Stimulated activated CD8-positive, alpha-beta memory T cell treated with anti-CD3 and anti-CD28 coated beads, Interleukin-15, amount 100 ng/mL, for 1 hour (primary cell): ENCODE results near the gene UFM1.
"Not testable (repeated sequence)": the region's sequence is repeated elsewhere in the genome, so short reads cannot be mapped to it uniquely, and the experiment has no call there.

ENCODE experiments used
- DNase-seq: peaks from one replicate; pipeline ENCODE4 v3.0.0-alpha.2; 2020; ENCODE audit warnings: low read depth

Gene UFM1

GRCh38 chr13:38349390-38350113, at the start of gene UFM1:
UFM1 (plus strand) TSS chr13:38349851; CDS start chr13:38349920, 69 bp downstream.
- DNase-seq, result peak; percentile 73

- DNase-seq, result no peak
Observed at GRCh38 chr13:38301236-38301635, 48.4 kb upstream of the UFM1 start.

- DNase-seq, result no peak
Observed at GRCh38 chr13:38303816-38304320, 45.8 kb upstream of the UFM1 start.

- no peak for DNase-seq
Observed at GRCh38 chr13:38308736-38309135, 40.9 kb upstream of the UFM1 start.

- no peak for DNase-seq
Observed at GRCh38 chr13:38309397-38309796, 40.3 kb upstream of the UFM1 start.

- DNase-seq, result not testable (repeated sequence)
Observed at GRCh38 chr13:38311175-38311574, 38.5 kb upstream of the UFM1 start.

GRCh38 chr13:38316129-38316528, 33.5 kb upstream of the UFM1 start:
- no peak for DNase-seq

- no peak for DNase-seq
Observed at GRCh38 chr13:38321654-38322053, 28.0 kb upstream of the UFM1 start.

- no peak for DNase-seq
Observed at GRCh38 chr13:38325426-38325825, 24.2 kb upstream of the UFM1 start.

- no peak for DNase-seq
Observed at GRCh38 chr13:38328699-38329098, 21.0 kb upstream of the UFM1 start.

GRCh38 chr13:38334845-38335244, 14.8 kb upstream of the UFM1 start:
- DNase-seq, result no peak

- DNase-seq, result no peak
Observed at GRCh38 chr13:38338089-38338488, 11.6 kb upstream of the UFM1 start.

GRCh38 chr13:38340624-38341023, 9.0 kb upstream of the UFM1 start:
- DNase-seq, result no peak

- DNase-seq, result no peak
Observed at GRCh38 chr13:38341149-38341692, 8.4 kb upstream of the UFM1 start.

- no peak for DNase-seq
Observed at GRCh38 chr13:38346764-38347163, 2.9 kb upstream of the UFM1 start.

- no peak for DNase-seq
Observed at GRCh38 chr13:38348861-38349389, 726 bp upstream of the UFM1 start.

- DNase-seq, result peak; percentile 16
Observed at GRCh38 chr13:38350114-38350617, 515 bp downstream of the UFM1 start.

GRCh38 chr13:38355595-38356119, 6.0 kb downstream of the UFM1 start:
- DNase-seq, result no peak

GRCh38 chr13:38358684-38359083, 9.0 kb downstream of the UFM1 start:
- DNase-seq, result no peak

- DNase-seq, result no peak
Observed at GRCh38 chr13:38361542-38362262, 12.1 kb downstream of the UFM1 start.

GRCh38 chr13:38363219-38363618, 13.6 kb downstream of the UFM1 start:
- DNase-seq, result no peak

- not testable (repeated sequence) for DNase-seq
Observed at GRCh38 chr13:38363746-38364145, 14.1 kb downstream of the UFM1 start.
